Activated naive CD8-positive, alpha-beta T cell treated with anti-CD3 and anti-CD28 coated beads for 36 hours (primary cell): ENCODE measurements around the gene C9orf153. TPM values are rescaled to one million over a fixed set of nuclear protein-coding genes. Genes with fewer than 3 reads are reported as not detected.
"Not testable (repeated sequence)": the region's sequence is repeated elsewhere in the genome, so short reads cannot be mapped to it uniquely, and the experiment has no call there.

ENCODE experiments used
- DNase-seq: peaks from one replicate; pipeline ENCODE4 v3.0.0; 2021
- H3K27ac Mint-ChIP-seq: one replicate; pipeline ENCODE4 v1.8.0; 2022; ENCODE audit warnings: mild to moderate bottlenecking, moderate library complexity, mixed read lengths
- H3K27me3 Mint-ChIP-seq: one replicate; pipeline ENCODE4 v1.8.0; 2022; ENCODE audit warnings: mild to moderate bottlenecking, mixed read lengths
- H3K36me3 Mint-ChIP-seq: one replicate; pipeline ENCODE4 v1.8.0; 2021; ENCODE audit warnings: mild to moderate bottlenecking, mixed read lengths
- H3K4me1 Mint-ChIP-seq: one replicate; pipeline ENCODE4 v1.8.0; 2021; ENCODE audit warnings: mixed read lengths
- H3K4me3 Mint-ChIP-seq: one replicate; pipeline ENCODE4 v1.8.0; 2022; ENCODE audit warnings: mild to moderate bottlenecking, moderate library complexity, mixed read lengths
- H3K9me3 Mint-ChIP-seq: one replicate; pipeline ENCODE4 v1.8.0; 2022; ENCODE audit warnings: mixed read lengths
- total RNA-seq, 2 experiments: library from RNA; stranded (reverse); gene quantifications; one replicate each; pipeline ENCODE4 v1.2.3, GENCODE V29; 2021

Gene C9orf153
- total RNA-seq, 2 experiments from 2014 or later: 0.38 TPM; not detected in 1

DNA sequence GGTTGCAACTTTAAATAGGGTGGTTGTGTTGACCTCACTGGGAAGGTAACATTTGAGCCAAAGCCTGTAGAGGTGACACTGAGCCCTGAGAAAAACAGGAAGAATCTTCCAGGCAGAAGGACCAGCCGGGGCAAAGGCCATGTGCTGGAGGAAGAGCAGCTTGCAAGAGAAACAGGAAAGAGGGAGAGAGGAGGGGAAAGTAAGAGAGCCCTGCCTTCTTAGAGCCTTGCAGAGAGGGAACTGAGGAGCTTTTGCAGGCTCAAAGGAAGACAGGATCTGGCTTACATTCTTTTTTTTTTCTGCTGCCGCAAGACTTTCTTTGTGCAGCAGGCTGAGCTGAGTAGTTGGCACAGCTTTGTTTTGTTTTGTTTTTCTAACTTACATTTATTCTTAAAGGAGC is 17.4 kb downstream of the C9orf153 start:
- DNase-seq: no peak
- no peak overlapping the region for H3K27ac Mint-ChIP-seq
- H3K4me3 Mint-ChIP-seq: no peak overlapping the region
- H3K36me3 Mint-ChIP-seq: no peaks in the 10 kb centered on the region
- no peaks in the 10 kb centered on the region for H3K27me3 Mint-ChIP-seq
- H3K9me3 Mint-ChIP-seq: no peaks in the 10 kb centered on the region
- H3K4me1 Mint-ChIP-seq: peaks cover 4% of the 10 kb centered on the region

DNA sequence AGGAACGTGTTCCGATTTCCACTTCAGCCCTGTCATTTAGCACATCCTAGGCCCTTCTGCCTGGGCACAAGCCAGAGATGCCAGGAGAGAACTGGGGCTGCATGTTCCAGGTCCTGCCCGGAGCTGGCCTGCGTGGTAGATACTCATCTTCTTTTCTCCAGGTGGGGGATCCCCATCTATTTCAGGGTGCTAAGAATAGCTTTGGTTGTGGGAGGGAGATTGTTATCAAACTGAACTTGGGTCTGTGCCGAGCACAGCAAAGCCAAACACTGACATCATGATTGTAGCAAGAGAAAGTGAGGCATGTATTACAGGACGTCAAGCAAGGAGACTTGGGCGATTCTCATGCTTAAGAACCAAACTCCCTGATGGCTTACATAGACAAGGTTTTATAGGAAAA is 18.2 kb downstream of the C9orf153 start:
- Mint-ChIP-seq H3K9me3 (no peaks in the 10 kb centered on the region), H3K27me3 (no peaks in the 10 kb centered on the region), H3K4me3 (no peak overlapping the region), H3K36me3 (no peaks in the 10 kb centered on the region), H3K4me1 (peaks cover 4% of the 10 kb centered on the region), H3K27ac (no peak overlapping the region)
- no peak for DNase-seq

DNA sequence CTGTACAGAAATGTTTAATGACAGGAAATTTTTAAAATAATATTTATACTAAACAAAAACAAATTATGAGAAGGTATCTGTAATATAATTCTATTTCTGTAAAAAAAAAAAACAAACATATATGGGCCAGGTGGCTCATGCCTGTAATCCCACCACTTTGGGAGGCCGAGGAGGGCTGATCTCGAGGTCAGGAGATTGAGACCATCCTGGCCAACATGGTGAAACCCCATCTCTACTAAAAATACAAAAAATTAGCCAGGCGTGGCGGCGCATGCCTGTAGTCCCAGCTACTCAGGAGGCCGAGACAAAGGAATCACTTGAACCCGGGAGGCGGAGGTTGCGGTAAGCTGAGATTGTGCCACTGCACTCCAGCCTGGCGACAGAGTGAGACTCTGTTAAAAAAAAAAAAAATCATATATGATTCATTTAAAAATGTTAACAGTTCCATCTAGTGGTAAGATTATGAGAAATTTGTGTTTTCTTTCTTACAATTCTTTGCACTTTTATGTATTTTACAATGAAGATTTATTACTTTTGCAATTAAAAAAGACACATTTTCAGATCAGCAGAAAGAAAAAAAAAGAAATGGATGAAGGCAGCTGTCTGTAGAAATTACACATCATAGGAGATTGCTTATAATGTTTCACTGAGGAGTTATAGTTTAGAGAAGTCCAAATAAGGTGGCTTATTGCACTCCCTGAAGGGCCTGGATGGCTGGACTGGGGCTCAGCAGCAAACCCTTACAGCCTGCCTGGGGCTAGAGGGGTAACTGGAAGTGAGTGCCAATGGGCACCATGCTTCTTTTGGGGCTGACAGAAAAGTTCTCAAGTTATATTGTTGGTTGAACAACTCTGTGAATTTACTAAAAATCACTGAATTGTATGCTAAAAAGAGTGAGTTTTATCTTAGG is 20.3 kb downstream of the C9orf153 start:
- Mint-ChIP-seq H3K27ac (no peak overlapping the region), H3K4me3 (no peak overlapping the region), H3K27me3 (no peaks in the 10 kb centered on the region), H3K36me3 (no peaks in the 10 kb centered on the region), H3K4me1 (peaks cover 4% of the 10 kb centered on the region), H3K9me3 (no peaks in the 10 kb centered on the region)
- DNase-seq: no peak

DNA sequence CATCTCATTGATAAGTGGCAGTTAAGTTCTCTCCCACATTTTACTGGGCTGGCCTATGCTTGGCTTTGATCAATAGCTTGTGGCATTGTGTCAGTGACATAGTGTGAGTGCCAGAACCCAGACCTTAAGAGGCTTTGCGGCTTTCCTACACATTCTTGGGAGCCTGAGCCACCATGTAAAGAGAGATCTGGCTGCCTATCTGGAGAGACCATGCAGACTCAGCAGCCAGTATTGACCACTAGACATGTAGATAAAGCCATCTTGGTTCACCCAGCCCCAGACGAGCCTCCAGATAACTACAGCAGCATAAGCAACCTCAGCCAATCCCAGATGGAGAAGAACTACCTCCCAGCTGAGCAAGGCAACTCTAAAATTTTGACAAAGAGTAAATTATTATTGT is 28.6 kb downstream of the C9orf153 start:
- H3K9me3 Mint-ChIP-seq: no peaks in the 10 kb centered on the region
- no peak overlapping the region for H3K4me3 Mint-ChIP-seq
- no peak for DNase-seq
- H3K4me1 Mint-ChIP-seq: no peaks in the 10 kb centered on the region
- peaks cover 1% of the 10 kb centered on the region for H3K36me3 Mint-ChIP-seq
- H3K27ac Mint-ChIP-seq: no peak overlapping the region
- H3K27me3 Mint-ChIP-seq: peaks cover 3% of the 10 kb centered on the region

DNA sequence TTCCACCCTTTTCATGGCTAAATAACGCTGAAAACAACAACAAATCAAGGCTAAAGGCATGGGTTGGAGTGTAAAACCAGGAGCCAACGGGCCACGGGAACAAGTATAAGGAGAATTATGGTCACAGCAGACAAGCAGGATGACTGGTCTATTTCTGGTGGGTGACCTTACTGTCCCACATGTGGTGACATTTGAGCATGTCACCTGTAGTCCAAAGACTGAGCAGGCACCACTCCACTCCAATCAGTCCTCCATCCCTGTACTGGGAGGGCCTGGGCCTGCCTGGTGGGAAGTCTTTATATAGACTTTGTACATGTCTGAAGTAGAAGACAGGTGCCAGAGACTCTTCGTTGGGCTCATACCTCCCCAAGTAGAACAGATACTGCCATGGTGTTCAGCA is 36.8 kb downstream of the C9orf153 start:
- Mint-ChIP-seq H3K36me3 (no peaks in the 10 kb centered on the region), H3K27ac (no peak overlapping the region), H3K4me1 (no peaks in the 10 kb centered on the region), H3K27me3 (no peaks in the 10 kb centered on the region), H3K9me3 (no peaks in the 10 kb centered on the region), H3K4me3 (no peak overlapping the region)
- DNase-seq: no peak

DNA sequence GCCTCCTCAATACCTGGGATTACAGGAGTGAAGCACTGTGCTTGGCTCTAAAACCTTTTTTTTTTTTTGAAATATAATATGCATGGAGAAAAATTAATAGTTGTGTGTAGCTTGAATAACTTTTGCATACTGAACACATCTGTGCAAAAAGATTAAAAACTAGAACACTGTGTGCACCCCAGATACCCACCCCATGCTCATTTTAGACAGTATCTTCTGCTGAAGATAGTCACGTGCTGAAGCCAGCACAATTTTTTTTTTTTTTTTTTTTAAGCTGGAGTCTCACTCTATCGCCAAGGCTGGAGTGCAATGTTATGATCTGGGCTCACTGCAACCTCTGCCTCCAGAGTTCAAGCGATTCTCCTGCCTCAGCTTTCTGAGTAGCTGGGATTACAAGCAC is 39.9 kb downstream of the C9orf153 start:
- Mint-ChIP-seq H3K27me3 (no peaks in the 10 kb centered on the region), H3K36me3 (no peaks in the 10 kb centered on the region), H3K4me3 (no peak overlapping the region), H3K4me1 (no peaks in the 10 kb centered on the region), H3K9me3 (no peaks in the 10 kb centered on the region), H3K27ac (no peak overlapping the region)
- DNase-seq: no peak

DNA sequence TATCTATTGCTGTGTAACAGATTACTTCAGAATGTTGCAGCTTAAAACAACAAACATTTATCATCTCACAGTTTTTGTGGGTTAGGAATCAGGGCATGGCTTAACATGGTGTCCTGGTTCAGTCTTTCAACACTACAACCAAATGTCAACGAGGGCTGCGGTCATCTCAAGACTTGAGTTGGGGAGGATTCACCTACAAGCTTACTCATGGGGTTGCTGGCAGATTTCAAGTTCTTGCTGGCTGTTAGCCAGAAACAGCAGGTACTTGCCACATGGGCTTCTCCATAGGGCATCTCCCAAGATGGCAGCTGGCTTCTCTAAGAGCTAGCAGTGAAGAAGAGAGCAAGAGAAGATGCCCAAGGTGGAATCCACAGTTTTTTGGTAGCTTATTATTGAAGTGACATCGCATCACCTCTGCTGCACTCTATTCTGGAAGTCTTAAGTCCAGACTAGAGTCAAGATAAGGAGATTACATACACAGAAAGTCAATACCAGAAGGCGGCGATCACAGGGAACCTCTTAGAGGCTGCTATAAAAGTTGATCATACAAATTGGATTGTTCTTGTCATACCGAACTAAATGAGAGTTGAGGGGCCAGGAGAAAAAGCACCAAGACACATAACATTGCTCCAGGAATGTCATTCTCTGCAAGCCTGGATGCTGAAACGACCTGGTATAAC is 42.2 kb downstream of the C9orf153 start:
- Mint-ChIP-seq H3K9me3 (no peaks in the 10 kb centered on the region), H3K27me3 (no peaks in the 10 kb centered on the region), H3K4me1 (no peaks in the 10 kb centered on the region), H3K27ac (no peak overlapping the region), H3K4me3 (no peak overlapping the region), H3K36me3 (no peaks in the 10 kb centered on the region)
- DNase-seq: no peak

DNA sequence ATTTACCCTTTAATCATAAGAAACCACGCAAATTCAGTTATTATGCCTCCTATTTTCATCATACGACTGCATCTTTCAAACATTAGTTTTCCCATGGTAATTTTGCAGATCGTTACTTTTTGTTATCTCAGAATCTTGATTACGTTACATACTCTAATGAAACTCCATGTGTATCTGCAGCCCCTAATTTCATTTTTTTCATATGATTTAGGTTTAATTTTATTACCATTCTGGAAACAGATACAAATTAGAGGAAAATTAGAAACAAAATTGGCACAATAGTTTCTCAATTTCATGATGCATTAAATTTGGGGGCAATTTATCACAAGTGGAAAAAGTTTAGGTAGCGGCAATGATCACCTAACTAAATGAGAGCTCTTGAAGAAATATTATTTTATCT is 52.3 kb downstream of the C9orf153 start:
- no peaks in the 10 kb centered on the region for H3K27me3 Mint-ChIP-seq
- H3K4me1 Mint-ChIP-seq: no peaks in the 10 kb centered on the region
- no peaks in the 10 kb centered on the region for H3K9me3 Mint-ChIP-seq
- no peaks in the 10 kb centered on the region for H3K36me3 Mint-ChIP-seq
- H3K27ac Mint-ChIP-seq: no peak overlapping the region
- no peak overlapping the region for H3K4me3 Mint-ChIP-seq
- no peak for DNase-seq

DNA sequence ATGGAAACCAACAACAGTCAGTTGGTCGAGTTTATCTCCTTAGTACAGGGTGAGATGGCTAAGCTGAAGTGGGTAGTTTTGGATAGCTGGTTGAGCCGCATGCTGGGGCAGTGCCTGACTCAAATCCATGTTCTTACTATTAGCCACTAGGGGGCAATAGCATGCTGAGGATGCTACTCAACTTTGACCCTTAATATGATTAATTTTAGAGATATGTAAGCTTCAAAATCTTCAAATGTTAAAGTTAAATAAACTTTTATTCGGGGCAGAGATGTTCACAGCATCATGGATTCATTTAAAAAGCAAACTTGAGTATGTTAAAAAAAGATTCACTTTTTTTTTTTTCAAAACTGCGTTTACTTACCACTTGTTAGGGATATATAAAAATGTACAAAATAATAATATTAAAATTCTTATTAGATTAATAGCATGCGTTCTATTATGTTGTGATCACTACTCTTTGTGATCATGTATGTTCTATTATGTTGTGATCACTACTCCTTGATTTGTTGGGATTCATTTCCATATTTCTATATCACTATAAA is 57.0 kb downstream of the C9orf153 start:
- H3K27me3 Mint-ChIP-seq: peaks cover 5% of the 10 kb centered on the region
- no peak overlapping the region for H3K27ac Mint-ChIP-seq
- H3K9me3 Mint-ChIP-seq: no peaks in the 10 kb centered on the region
- peak; percentile 5 for DNase-seq
- H3K4me1 Mint-ChIP-seq: no peaks in the 10 kb centered on the region
- no peaks in the 10 kb centered on the region for H3K36me3 Mint-ChIP-seq
- H3K4me3 Mint-ChIP-seq: no peak overlapping the region

DNA sequence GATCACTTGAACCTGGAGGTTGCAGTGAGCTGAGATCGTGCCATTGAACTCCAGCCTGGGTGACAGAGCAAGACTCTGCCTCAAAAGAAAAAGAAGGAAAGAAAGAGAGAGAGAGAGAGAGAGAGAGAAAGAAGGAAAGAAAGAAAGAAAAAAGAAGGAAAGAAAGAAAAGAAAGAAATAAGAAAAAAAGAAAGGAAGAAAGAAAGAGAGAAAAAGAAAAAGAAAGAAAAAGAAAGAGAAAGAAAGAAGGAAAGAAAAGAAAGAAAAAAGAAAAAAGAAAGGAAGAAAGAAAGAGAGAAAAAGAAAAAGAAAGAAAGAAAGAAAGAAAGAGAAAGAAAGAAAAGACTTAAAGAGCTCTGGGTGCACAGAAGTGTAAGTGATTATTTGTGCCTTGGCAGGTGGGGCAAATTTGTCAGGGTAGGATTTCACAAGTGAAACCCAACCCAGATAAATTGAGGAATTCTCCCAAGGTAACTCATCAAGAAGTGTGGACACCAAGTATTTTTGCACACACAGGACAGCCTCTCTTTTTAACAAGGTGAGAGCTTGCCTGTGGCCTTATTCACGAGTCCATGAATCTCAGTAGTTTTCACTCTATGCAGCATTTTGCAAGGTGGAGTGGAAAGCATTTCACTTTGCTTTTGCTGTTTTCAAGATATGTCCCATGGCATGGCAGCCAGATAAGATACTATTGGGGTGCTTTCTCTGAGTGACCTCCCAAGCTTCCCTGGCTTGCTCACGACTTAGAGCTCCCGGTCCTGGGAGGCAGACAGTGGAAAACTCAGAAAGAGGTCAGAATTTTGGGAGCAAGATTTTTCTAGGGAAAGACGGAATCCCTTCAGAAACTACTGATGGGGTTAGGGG is 57.8 kb downstream of the C9orf153 start:
- Mint-ChIP-seq H3K9me3 (no peaks in the 10 kb centered on the region), H3K36me3 (no peaks in the 10 kb centered on the region), H3K4me3 (no peak overlapping the region)

DNA sequence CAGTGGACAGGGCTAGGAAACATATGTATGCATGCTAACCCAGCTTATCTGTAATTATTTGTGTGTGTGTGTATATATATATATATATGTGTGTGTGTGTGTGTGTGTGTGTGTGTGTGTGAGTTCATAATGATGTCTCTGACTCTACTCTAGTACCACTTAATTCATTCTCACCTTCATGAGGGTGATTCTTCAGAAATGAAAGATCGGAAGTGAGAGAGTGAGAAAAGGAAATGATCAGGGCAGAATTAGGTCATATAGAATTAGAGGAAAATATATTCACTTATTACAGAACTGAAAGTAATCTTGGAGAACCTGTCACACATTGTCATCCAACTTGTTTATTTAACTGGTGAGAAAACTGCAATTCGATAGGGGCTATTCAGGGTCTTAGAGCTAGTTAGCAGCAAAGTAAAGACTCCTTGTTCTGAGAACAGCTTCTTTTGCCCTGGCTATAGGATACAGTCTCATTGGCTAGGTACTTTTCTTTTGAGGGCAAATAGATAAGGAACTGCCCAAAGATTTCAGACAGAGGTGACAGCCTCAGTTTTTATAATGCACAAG is 58.8 kb downstream of the C9orf153 start:
- no peak for DNase-seq
- Mint-ChIP-seq H3K9me3 (no peaks in the 10 kb centered on the region), H3K4me3 (no peak overlapping the region), H3K4me1 (no peaks in the 10 kb centered on the region), H3K27ac (no peak overlapping the region), H3K27me3 (peaks cover 5% of the 10 kb centered on the region), H3K36me3 (no peaks in the 10 kb centered on the region)

More for the DNA sequence above, 57.8 kb downstream of the C9orf153 start:
- H3K4me1 Mint-ChIP-seq: no peaks in the 10 kb centered on the region
- DNase-seq: no peak
- H3K27me3 Mint-ChIP-seq: peaks cover 5% of the 10 kb centered on the region
- H3K27ac Mint-ChIP-seq: no peak overlapping the region

DNA sequence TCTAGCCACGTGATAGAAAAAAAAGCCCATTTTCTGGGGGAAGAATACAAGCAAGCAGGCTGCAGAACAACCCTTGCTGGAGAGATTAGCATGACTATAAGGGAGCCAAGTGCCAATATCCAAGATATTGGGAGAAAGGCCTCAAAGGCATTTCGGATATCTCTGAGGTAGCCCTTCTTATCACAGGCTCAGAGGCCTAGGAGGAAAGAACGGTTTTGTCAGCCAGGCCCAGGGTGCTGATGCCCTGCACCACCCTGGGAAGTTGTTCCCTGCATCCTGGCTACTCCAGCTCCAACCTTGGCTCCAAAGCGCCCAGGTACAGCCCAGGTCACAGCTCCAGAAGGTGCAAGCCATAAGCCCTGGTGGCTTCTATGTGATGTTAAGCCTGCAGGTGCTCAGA is 66.4 kb downstream of the C9orf153 start:
- no peak overlapping the region for H3K4me3 Mint-ChIP-seq
- no peak for DNase-seq
- no peaks in the 10 kb centered on the region for H3K4me1 Mint-ChIP-seq
- H3K27me3 Mint-ChIP-seq: no peaks in the 10 kb centered on the region
- H3K36me3 Mint-ChIP-seq: peaks cover 2% of the 10 kb centered on the region
- H3K27ac Mint-ChIP-seq: no peak overlapping the region
- H3K9me3 Mint-ChIP-seq: peaks cover 20% of the 10 kb centered on the region

DNA sequence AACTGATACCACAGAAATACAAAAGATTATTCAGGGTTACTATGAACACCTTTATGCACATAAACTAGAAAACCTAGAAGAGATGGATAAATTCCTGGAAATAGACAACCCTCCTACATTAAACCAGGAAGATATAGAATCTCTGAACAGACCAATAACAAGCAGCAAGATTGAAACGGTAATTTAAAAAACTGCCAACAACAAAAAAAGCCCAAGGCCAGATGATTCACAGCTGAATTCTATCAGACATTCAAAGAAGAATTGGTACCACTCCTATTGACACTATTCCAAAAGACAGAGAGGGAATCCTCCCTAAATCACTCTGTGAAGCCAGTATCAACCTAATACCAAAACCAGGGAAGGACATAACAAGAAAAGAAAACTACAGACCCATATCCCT is 68.8 kb downstream of the C9orf153 start:
- not testable (repeated sequence) for H3K27ac Mint-ChIP-seq, H3K27me3 Mint-ChIP-seq

DNA sequence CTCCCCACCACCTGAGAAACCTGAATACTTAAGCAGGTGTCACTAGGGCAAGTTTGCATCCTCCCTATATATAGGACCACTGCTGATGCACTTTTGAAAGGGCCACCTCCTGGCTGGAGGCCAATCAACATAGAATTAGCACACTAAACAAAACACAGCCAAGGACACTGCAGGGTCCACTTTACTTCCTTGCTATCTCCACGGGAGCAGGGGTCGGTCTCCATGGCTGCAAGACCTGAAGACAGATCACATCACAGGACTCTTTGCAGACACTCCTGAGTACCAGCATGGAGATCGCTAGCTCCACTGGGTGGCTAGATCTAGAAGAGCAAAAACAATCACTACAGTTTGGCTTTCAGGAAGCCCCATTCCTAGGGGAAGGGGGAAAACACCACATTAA is 72.3 kb downstream of the C9orf153 start:
- peaks cover 2% of the 10 kb centered on the region for H3K27me3 Mint-ChIP-seq
- H3K4me1 Mint-ChIP-seq: no peaks in the 10 kb centered on the region
- no peak overlapping the region for H3K27ac Mint-ChIP-seq
- peaks cover 12% of the 10 kb centered on the region for H3K9me3 Mint-ChIP-seq
- no peaks in the 10 kb centered on the region for H3K36me3 Mint-ChIP-seq
- DNase-seq: no peak
- H3K4me3 Mint-ChIP-seq: no peak overlapping the region

More for the DNA sequence above, 68.8 kb downstream of the C9orf153 start:
- not testable (repeated sequence) for DNase-seq, H3K36me3 Mint-ChIP-seq, H3K4me1 Mint-ChIP-seq, H3K4me3 Mint-ChIP-seq
- peaks cover 20% of the 10 kb centered on the region for H3K9me3 Mint-ChIP-seq
